Measurements from ENCODE around the gene POLR3B.

POLR3B gene

GRCh38 chr12:106412563-106412962 lies 55.0 kb downstream of the POLR3B start:
- no peak for DNase-seq (ENCODE audit: low read depth in 2 of 2)

GRCh38 chr12:106415134-106415533 lies 57.6 kb downstream of the POLR3B start:
- no peak for DNase-seq (ENCODE audit: low read depth in 2 of 2)

- DNase-seq (ENCODE audit: low read depth in 2 of 2) = no peak
Observed at GRCh38 chr12:106416273-106416672, 58.7 kb downstream of the POLR3B start.

GRCh38 chr12:106417926-106418910 lies 60.7 kb downstream of the POLR3B start:
- no peak for DNase-seq (ENCODE audit: low read depth in 2 of 2)

- no peak for DNase-seq (ENCODE audit: low read depth in 2 of 2)
Observed at GRCh38 chr12:106418970-106419369, 61.4 kb downstream of the POLR3B start.

GRCh38 chr12:106423291-106423690 lies 65.7 kb downstream of the POLR3B start:
- no peak for DNase-seq (ENCODE audit: low read depth in 2 of 2)

- no peak for DNase-seq (ENCODE audit: low read depth in 2 of 2)
Observed at GRCh38 chr12:106425061-106425702, 67.6 kb downstream of the POLR3B start.

- no peak for DNase-seq (ENCODE audit: low read depth in 2 of 2)
Observed at GRCh38 chr12:106427917-106428316, 70.4 kb downstream of the POLR3B start.

- DNase-seq (ENCODE audit: low read depth in 2 of 2) = no peak
Observed at GRCh38 chr12:106428384-106428783, 70.8 kb downstream of the POLR3B start.

- no peak for DNase-seq (ENCODE audit: low read depth in 2 of 2)
Observed at GRCh38 chr12:106429043-106429552, 71.5 kb downstream of the POLR3B start.

GRCh38 chr12:106429636-106430035 lies 72.1 kb downstream of the POLR3B start:
- no peak for DNase-seq (ENCODE audit: low read depth in 2 of 2)

GRCh38 chr12:106431839-106432411 lies 74.4 kb downstream of the POLR3B start:
- no peak for DNase-seq (ENCODE audit: low read depth in 2 of 2)

GRCh38 chr12:106433055-106433454 lies 75.5 kb downstream of the POLR3B start:
- DNase-seq (ENCODE audit: low read depth in 2 of 2) = no peak

- DNase-seq (ENCODE audit: low read depth in 2 of 2) = no peak
Observed at GRCh38 chr12:106434526-106434925, 77.0 kb downstream of the POLR3B start.

GRCh38 chr12:106436164-106436563 lies 78.6 kb downstream of the POLR3B start:
- DNase-seq (ENCODE audit: low read depth in 2 of 2) = no peak

GRCh38 chr12:106442575-106442974 lies 85.0 kb downstream of the POLR3B start:
- DNase-seq (ENCODE audit: low read depth in 2 of 2) = no peak

- no peak for DNase-seq (ENCODE audit: low read depth in 2 of 2)
Observed at GRCh38 chr12:106445053-106445452, 87.5 kb downstream of the POLR3B start.

GRCh38 chr12:106445959-106446358 lies 88.4 kb downstream of the POLR3B start:
- DNase-seq (ENCODE audit: low read depth in 2 of 2) = no peak

- no peak for DNase-seq (ENCODE audit: low read depth in 2 of 2)
Observed at GRCh38 chr12:106446419-106447092, 89.0 kb downstream of the POLR3B start.

GRCh38 chr12:106452309-106452708 lies 94.8 kb downstream of the POLR3B start:
- DNase-seq (ENCODE audit: low read depth in 2 of 2) = no peak

- DNase-seq (ENCODE audit: low read depth in 2 of 2) = no peak
Observed at GRCh38 chr12:106455111-106455510, 97.6 kb downstream of the POLR3B start.

- no peak for DNase-seq (ENCODE audit: low read depth in 2 of 2)
Observed at GRCh38 chr12:106459124-106459523, 101.6 kb downstream of the POLR3B start.
